Muscle layer of duodenum (tissue), 2 donors: ENCODE results near the gene TNNT1.

ENCODE experiments used
- H3K27ac ChIP-seq: one replicate; pipeline ENCODE4 v1.7.0; 2013; ENCODE audit warnings: mild to moderate bottlenecking, low read length
- H3K27me3 ChIP-seq: one replicate; pipeline ENCODE4 v1.7.0; 2013; ENCODE audit warnings: low read depth, mild to moderate bottlenecking, control low read depth, low read length
- H3K36me3 ChIP-seq, 2 donors: one replicate each; pipeline ENCODE4 v1.7.0; 2013; ENCODE audit warnings: low read length in 2 of 2, control low read depth in 1 of 2, mild to moderate bottlenecking in 1 of 2; ENCODE audit not compliant: insufficient read depth in 2 of 2, control insufficient read depth in 1 of 2
- H3K4me1 ChIP-seq, 2 donors: one replicate each; pipeline ENCODE4 v1.7.0; 2013; ENCODE audit warnings: low read length in 2 of 2, mild to moderate bottlenecking in 2 of 2, control low read depth in 1 of 2, moderate library complexity in 1 of 2; ENCODE audit not compliant: insufficient read depth in 2 of 2, control insufficient read depth in 1 of 2
- H3K4me3 ChIP-seq, 2 donors: one replicate each; pipeline ENCODE4 v1.7.0; 2013; ENCODE audit warnings: low read length in 2 of 2, low read depth in 1 of 2, mild to moderate bottlenecking in 1 of 2
- H3K9me3 ChIP-seq, 2 donors: one replicate each; pipeline ENCODE4 v1.7.0; 2013; ENCODE audit warnings: low read length in 2 of 2, control low read depth in 1 of 2, mild to moderate bottlenecking in 1 of 2; ENCODE audit not compliant: control insufficient read depth in 1 of 2
- donor health status: healthy.

Gene TNNT1

GRCh38 chr19:55166530-55167268, 17.7 kb upstream of the TNNT1 start, which contains the start of gene DNAAF3:
Gene DNAAF3, minus strand, starts transcription at chr19:55166613. Its CDS starts 200 bp downstream, at chr19:55166413.
- Histone ChIP-seq H3K36me3 (no peaks in the 10 kb centered on the region), H3K27me3 (peaks cover 14% of the 10 kb centered on the region), H3K4me3 (peak within 1 kb of the TSS; percentile 40 to 53), H3K4me1 (peaks cover 5 to 6% of the 10 kb centered on the region in 2 donors), H3K27ac (no peak within 1 kb of the TSS), H3K9me3 (no peaks in the 10 kb centered on the region)

- Histone ChIP-seq H3K4me1 (peaks cover 5 to 6% of the 10 kb centered on the region in 2 donors), H3K36me3 (no peaks in the 10 kb centered on the region), H3K9me3 (no peaks in the 10 kb centered on the region), H3K27ac (no peak overlapping the region), H3K4me3 (peak overlapping the region; percentile 40 to 53), H3K27me3 (peaks cover 8% of the 10 kb centered on the region)
These were observed 17.0 kb upstream of the TNNT1 start for GRCh38 chr19:55165952-55166529.

- H3K9me3 ChIP-seq, result no peaks in the 10 kb centered on the region
- H3K27me3 ChIP-seq, result peaks cover 4% of the 10 kb centered on the region
- no peaks in the 10 kb centered on the region for H3K36me3 ChIP-seq
- H3K27ac ChIP-seq, result no peak overlapping the region
- H3K4me3 ChIP-seq, result no peak overlapping the region
- H3K4me1 ChIP-seq, result peaks cover 2 to 6% of the 10 kb centered on the region in 2 donors
These were observed 12.7 kb upstream of the TNNT1 start for GRCh38 chr19:55161571-55162322.

- Histone ChIP-seq H3K36me3 (no peaks in the 10 kb centered on the region), H3K9me3 (no peaks in the 10 kb centered on the region), H3K4me3 (no peak overlapping the region), H3K4me1 (peaks cover 0 to 5% of the 10 kb centered on the region in 2 donors), H3K27me3 (peaks cover 12% of the 10 kb centered on the region), H3K27ac (no peak overlapping the region)
These were observed 12.0 kb upstream of the TNNT1 start for GRCh38 chr19:55160986-55161365.

- no peak overlapping the region for H3K27ac ChIP-seq
- H3K9me3 ChIP-seq, result no peaks in the 10 kb centered on the region
- no peaks in the 10 kb centered on the region for H3K36me3 ChIP-seq
- H3K27me3 ChIP-seq, result peaks cover 9% of the 10 kb centered on the region
- no peak overlapping the region for H3K4me3 ChIP-seq
- H3K4me1 ChIP-seq, result peaks cover 0 to 6% of the 10 kb centered on the region in 2 donors
These were observed 11.4 kb upstream of the TNNT1 start for GRCh38 chr19:55160128-55160985.

GRCh38 chr19:55158848-55159749, 10.1 kb upstream of the TNNT1 start:
- Histone ChIP-seq H3K36me3 (no peaks in the 10 kb centered on the region), H3K4me1 (peaks cover 0 to 6% of the 10 kb centered on the region in 2 donors), H3K9me3 (no peaks in the 10 kb centered on the region), H3K4me3 (no peak overlapping the region), H3K27me3 (peaks cover 9% of the 10 kb centered on the region), H3K27ac (no peak overlapping the region)

- H3K36me3 ChIP-seq, result no peaks in the 10 kb centered on the region
- peaks cover 9% of the 10 kb centered on the region for H3K27me3 ChIP-seq
- H3K4me3 ChIP-seq, result no peak overlapping the region
- peaks cover 0 to 6% of the 10 kb centered on the region in 2 donors for H3K4me1 ChIP-seq
- H3K27ac ChIP-seq, result no peak overlapping the region
- H3K9me3 ChIP-seq, result no peaks in the 10 kb centered on the region
These were observed 9.4 kb upstream of the TNNT1 start for GRCh38 chr19:55158423-55158822.

GRCh38 chr19:55157064-55157908, 8.3 kb upstream of the TNNT1 start, which contains the start of gene TNNI3:
Gene TNNI3, minus strand, starts transcription at chr19:55157732. Its CDS starts 143 bp downstream, at chr19:55157589.
- H3K27ac ChIP-seq, result no peak within 1 kb of the TSS
- H3K4me3 ChIP-seq, result no peak within 1 kb of the TSS
- H3K36me3 ChIP-seq, result no peaks in the 10 kb centered on the region
- peaks cover 9% of the 10 kb centered on the region for H3K27me3 ChIP-seq
- peaks cover 0 to 6% of the 10 kb centered on the region in 2 donors for H3K4me1 ChIP-seq
- no peaks in the 10 kb centered on the region for H3K9me3 ChIP-seq

- no peak overlapping the region for H3K4me3 ChIP-seq
- H3K27ac ChIP-seq, result no peak overlapping the region
- H3K4me1 ChIP-seq, result peaks cover 0 to 6% of the 10 kb centered on the region in 2 donors
- H3K36me3 ChIP-seq, result no peaks in the 10 kb centered on the region
- no peaks in the 10 kb centered on the region for H3K9me3 ChIP-seq
- peaks cover 9% of the 10 kb centered on the region for H3K27me3 ChIP-seq
These were observed 7.4 kb upstream of the TNNT1 start for GRCh38 chr19:55156202-55157063.
